IMR-90 (cell line): Measurements from ENCODE around the gene OR2T11.
"Not testable (repeated sequence)": the region's sequence is repeated elsewhere in the genome, so short reads cannot be mapped to it uniquely, and the experiment has no call there.

Source experiments
- CTCF ChIP-seq: conservative IDR thresholded peaks from 2 replicates; pipeline ENCODE4 v1.5.1; 2012; ENCODE audit warnings: mild to moderate bottlenecking, low read depth, low read length, improper control_type of control experiment
- ELK1 ChIP-seq: fragments of 150-350 bp; IDR thresholded peaks from 2 replicates; pipeline ENCODE4 v1.6.1; 2016; ENCODE audit warnings: low read depth, mild to moderate bottlenecking, low read length, moderate library complexity, borderline replicate concordance
- FOS ChIP-seq: fragments of 150-350 bp; IDR thresholded peaks from 2 replicates; pipeline ENCODE4 v1.6.1; 2016; ENCODE audit warnings: low read depth, low read length
- POLR2A ChIP-seq: IDR thresholded peaks from 2 replicates; pipeline ENCODE4 v1.6.1; 2012; ENCODE audit warnings: mild to moderate bottlenecking, low read depth, low read length
- RAD21 ChIP-seq: IDR thresholded peaks from 2 replicates; pipeline ENCODE4 v1.6.1; 2012; ENCODE audit warnings: low read length, improper control_type of control experiment
- RCOR1 ChIP-seq: IDR thresholded peaks from 2 replicates; pipeline ENCODE4 v1.6.1; 2012; ENCODE audit warnings: mild to moderate bottlenecking, low read length, improper control_type of control experiment; ENCODE audit not compliant: insufficient replicate concordance
- USF2 ChIP-seq: fragments of 150-350 bp; IDR thresholded peaks from 2 replicates; pipeline ENCODE4 v1.6.1; 2017; ENCODE audit warnings: mild to moderate bottlenecking, antibody characterized with exemption, low read length, low read depth

GRCh38 chr1:248641583-248641982 is 6.7 kb upstream of the OR2T11 start:
- not testable (repeated sequence) for TF ChIP-seq CTCF, FOS, POLR2A, USF2, ELK1, RAD21, RCOR1
